Gastroesophageal sphincter (tissue), 4 donors: ENCODE results near the gene ACHE. TPM values are rescaled to one million over a fixed set of nuclear protein-coding genes. Genes with fewer than 3 reads are reported as not detected.

Source experiments
- ATAC-seq: fragments of 150-250 bp; one replicate; pipeline ENCODE4 v1.9.1; 2016; ENCODE audit warnings: mild to moderate bottlenecking, moderate library complexity
- H3K27ac ChIP-seq, 4 donors: fragments of 200-600 bp; sonication (generic) in 3 of 4; 1 replicate in 3 of 4; 2 replicates in 1 of 4; pipeline ENCODE4 v1.5.1; 2016 to 2019
- H3K27me3 ChIP-seq: fragments of 200-600 bp; sonication (generic); one replicate; pipeline ENCODE4 v1.5.1; 2019
- H3K36me3 ChIP-seq, 2 donors: fragments of 200-600 bp; sonication (generic); one replicate each; pipeline ENCODE4 v1.5.1; 2019; ENCODE audit warnings: control low read depth in 1 of 2
- H3K4me1 ChIP-seq, 3 donors: fragments of 200-600 bp; sonication (generic); 1 replicate in 2 of 3; 2 replicates in 1 of 3; pipeline ENCODE4 v1.5.1; 2016 to 2019; ENCODE audit warnings: control low read depth in 2 of 3
- H3K4me3 ChIP-seq, 2 donors: fragments of 200-600 bp; sonication (generic); one replicate each; pipeline ENCODE4 v1.5.1; 2019; ENCODE audit warnings: mild to moderate bottlenecking in 1 of 2, moderate library complexity in 1 of 2
- H3K9me3 ChIP-seq, 3 donors: fragments of 200-600 bp; sonication (generic); one replicate each; pipeline ENCODE4 v1.5.1; 2017 to 2019; ENCODE audit warnings: control low read depth in 2 of 3
- CTCF ChIP-seq, 4 experiments: fragments of 200-600 bp in 2 of 4; fragments of 450-650 bp in 2 of 4; sonication (generic) in 1 of 4; IDR thresholded peaks; one replicate each; pipeline ENCODE4 v1.5.1; 2017 to 2019; ENCODE audit warnings: antibody characterized with exemption in 4 of 4, mild to moderate bottlenecking in 2 of 4, moderate library complexity in 2 of 4
- EP300 ChIP-seq: sonication (generic); formaldehyde crosslinking; IDR thresholded peaks from one replicate; pipeline ENCODE4 v1.6.1; 2017; ENCODE audit warnings: antibody characterized with exemption, mild to moderate bottlenecking
- POLR2A ChIP-seq, 2 donors: fragments of 450-650 bp; IDR thresholded peaks; one replicate each; pipeline ENCODE4 v1.6.1; 2017; ENCODE audit warnings: antibody characterized with exemption in 2 of 2, mild to moderate bottlenecking in 2 of 2, moderate library complexity in 1 of 2
- POLR2AphosphoS5 ChIP-seq: sonication (generic); formaldehyde crosslinking; IDR thresholded peaks from one replicate; pipeline ENCODE4 v1.6.1; 2017; ENCODE audit warnings: antibody characterized with exemption
- WGBS, 2 donors: methylation state at CpG; one replicate each; pipeline ENCODE4 v1.1.5; 2018; ENCODE audit warnings: low coverage in 1 of 2; 5-methylcytosine and 5-hydroxymethylcytosine counted together
- total RNA-seq, 4 donors: library from RNA; depleted of rRNA; stranded (reverse); fragments of >200 nt; gene quantifications; one replicate each; pipeline ENCODE4 v1.1.0, GENCODE V29; 2016

ACHE gene
- total RNA-seq, 4 donors from 2014 or later, result 0.62 to 3.6 (median 1.1) TPM

GRCh38 chr7:100886142-100886935 is 9.3 kb downstream of the ACHE start:
- Histone ChIP-seq H3K36me3 (peaks cover 0 to 74% of the 10 kb centered on the region in 2 donors), H3K4me3 (no peak overlapping the region), H3K27ac (peak overlapping the region in 1 of 4 donors; percentile 49), H3K4me1 (peaks cover 0 to 54% (median 21%) of the 10 kb centered on the region in 3 donors), H3K27me3 (no peaks in the 10 kb centered on the region), H3K9me3 (no peaks in the 10 kb centered on the region)
- TF ChIP-seq EP300, result no peak
- no peak for TF ChIP-seq POLR2A (IDR thresholded peaks at IDR 0.05)
- no peak for TF ChIP-seq POLR2AphosphoS5
- no peak for ATAC-seq
- WGBS, 2 donors, result 60 to 87% methylated on average over 1 to 23 of the region's 27 CpGs

DNA sequence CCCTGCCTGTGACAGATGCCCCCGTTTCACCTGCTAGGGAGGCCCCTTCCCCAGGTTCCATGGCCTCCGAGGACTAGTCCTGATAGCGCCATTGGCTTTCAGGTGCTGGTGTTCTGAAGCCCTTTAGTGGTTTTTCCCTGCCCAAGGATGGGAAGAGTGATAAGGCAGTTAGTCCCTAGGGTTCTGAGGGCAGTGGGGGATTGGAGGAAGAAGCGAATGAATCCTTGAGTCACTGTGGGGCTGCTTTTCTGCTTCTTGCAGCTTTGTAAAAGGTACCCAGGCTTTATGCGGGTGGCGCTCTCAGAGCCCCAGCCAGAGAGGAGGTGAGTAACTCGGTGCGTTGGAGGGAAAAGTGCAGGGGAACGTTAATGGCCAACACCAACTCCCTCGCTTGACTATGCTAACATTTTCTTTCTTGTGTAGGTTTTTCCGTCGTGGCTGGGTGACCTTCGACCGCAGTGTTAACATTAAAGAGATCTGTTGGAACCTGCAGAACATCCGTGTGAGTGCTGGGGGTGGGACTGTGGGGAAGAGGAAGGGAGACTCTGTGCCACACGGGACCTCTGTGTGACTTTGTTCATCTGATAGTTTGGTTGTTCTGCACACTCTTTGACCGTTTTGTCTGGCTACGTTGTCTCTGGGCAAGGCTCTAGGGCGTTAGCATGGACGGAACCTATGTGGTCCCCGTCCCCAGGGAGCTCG is 10.1 kb downstream of the ACHE start:
- Histone ChIP-seq H3K4me3 (no peak overlapping the region), H3K27ac (no peak overlapping the region), H3K36me3 (peaks cover 0 to 81% of the 10 kb centered on the region in 2 donors), H3K4me1 (peaks cover 0 to 51% (median 14%) of the 10 kb centered on the region in 3 donors), H3K9me3 (no peaks in the 10 kb centered on the region), H3K27me3 (no peaks in the 10 kb centered on the region)
- 60 to 75% methylated on average over 15 to 19 of the region's 22 CpGs for WGBS, 2 donors
- TF ChIP-seq POLR2AphosphoS5, result no peak
- no peak for TF ChIP-seq EP300
- no peak for TF ChIP-seq CTCF (IDR thresholded peaks at IDR 0.05)
- no peak for TF ChIP-seq POLR2A (IDR thresholded peaks at IDR 0.05)
- no peak for ATAC-seq

DNA sequence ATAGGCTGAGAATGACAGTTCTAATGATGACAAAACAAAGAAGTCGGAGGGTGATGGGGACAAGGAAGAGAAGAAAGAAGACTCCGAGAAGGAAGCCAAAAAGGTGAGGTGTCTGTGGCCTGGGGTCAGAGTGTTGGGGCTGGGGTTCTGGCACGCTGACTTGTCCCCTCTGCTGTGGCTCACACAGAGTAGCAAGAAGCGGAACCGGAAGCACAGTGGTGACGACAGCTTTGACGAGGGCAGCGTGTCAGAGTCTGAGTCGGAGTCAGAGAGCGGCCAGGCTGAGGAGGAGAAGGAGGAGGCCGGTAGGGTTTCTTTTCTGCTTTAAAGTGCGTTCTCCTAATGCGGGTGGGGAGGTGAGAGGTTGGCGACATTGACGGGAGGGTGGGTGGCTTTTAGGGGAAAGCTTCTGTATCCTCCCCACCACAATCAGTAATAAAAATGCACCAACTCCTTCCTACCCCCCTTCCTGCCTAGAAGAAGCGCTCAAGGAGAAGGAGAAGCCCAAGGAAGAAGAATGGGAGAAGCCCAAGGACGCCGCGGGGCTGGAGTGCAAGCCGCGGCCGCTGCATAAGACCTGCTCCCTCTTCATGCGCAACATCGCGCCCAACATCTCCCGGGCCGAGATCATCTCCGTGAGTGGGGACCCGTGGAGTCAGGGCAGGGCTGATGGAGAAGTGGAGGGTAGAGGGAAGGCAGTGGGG is 10.8 kb downstream of the ACHE start:
- H3K4me1 ChIP-seq, result peaks cover 0 to 51% (median 12%) of the 10 kb centered on the region in 3 donors
- H3K9me3 ChIP-seq, result no peaks in the 10 kb centered on the region
- peaks cover 0 to 88% of the 10 kb centered on the region in 2 donors for H3K36me3 ChIP-seq
- no peaks in the 10 kb centered on the region for H3K27me3 ChIP-seq
- no peak for TF ChIP-seq POLR2AphosphoS5
- TF ChIP-seq POLR2A (IDR thresholded peaks at IDR 0.05), result no peak
- no peak for TF ChIP-seq EP300
- TF ChIP-seq CTCF (IDR thresholded peaks at IDR 0.05), result no peak
- H3K4me3 ChIP-seq, result no peak overlapping the region
- ATAC-seq, result no peak
- 87% methylated on average over 19 to 26 of the region's 29 CpGs for WGBS, 2 donors
- no peak overlapping the region for H3K27ac ChIP-seq

GRCh38 chr7:100882785-100883526 is 12.7 kb downstream of the ACHE start:
- Histone ChIP-seq H3K27ac (no peak overlapping the region), H3K27me3 (no peaks in the 10 kb centered on the region), H3K4me3 (no peak overlapping the region), H3K4me1 (peaks cover 0 to 54% (median 3%) of the 10 kb centered on the region in 3 donors), H3K9me3 (no peaks in the 10 kb centered on the region), H3K36me3 (peaks cover 0 to 98% of the 10 kb centered on the region in 2 donors)
- no peak for ATAC-seq
- 75 to 86% methylated on average over 5 to 18 of the region's 24 CpGs for WGBS, 2 donors
- no peak for TF ChIP-seq CTCF (IDR thresholded peaks at IDR 0.05)

GRCh38 chr7:100882201-100882600 is 13.5 kb downstream of the ACHE start:
- Histone ChIP-seq H3K4me1 (peaks cover 0 to 54% (median 0%) of the 10 kb centered on the region in 3 donors), H3K4me3 (no peak overlapping the region), H3K9me3 (no peaks in the 10 kb centered on the region), H3K27me3 (no peaks in the 10 kb centered on the region), H3K27ac (no peak overlapping the region), H3K36me3 (peaks cover 0 to 97% of the 10 kb centered on the region in 2 donors)
- WGBS, 2 donors, result 100% methylated on average over 2 of the region's 9 CpGs
- TF ChIP-seq POLR2AphosphoS5 (no peak), EP300 (no peak), CTCF (IDR thresholded peaks at IDR 0.05) (no peak), POLR2A (IDR thresholded peaks at IDR 0.05) (no peak)
- ATAC-seq, result no peak
